Endothelial cell of umbilical vein (primary cell): Measurements from ENCODE around the gene IL13RA1.

ENCODE experiments used
- CTCF ChIP-seq, 2 donors: IDR thresholded peaks; 1 replicate in 1 of 2; 2 replicates in 1 of 2; pipeline ENCODE4 v1.5.1; 2011; ENCODE audit warnings: low read length in 2 of 2, mild to moderate bottlenecking in 2 of 2, moderate library complexity in 2 of 2, control low read depth in 1 of 2, inconsistent platforms in 1 of 2, low read depth in 1 of 2; ENCODE audit not compliant: insufficient read depth in 1 of 2; ENCODE audit errors: extremely low read depth in 1 of 2
- EZH2 ChIP-seq: IDR thresholded peaks from 2 replicates; pipeline ENCODE4 v1.6.1; 2012; ENCODE audit warnings: borderline replicate concordance, low read depth, mild to moderate bottlenecking, moderate library complexity, low read length, inconsistent platforms; ENCODE audit not compliant: severe bottlenecking
- FOS ChIP-seq: IDR thresholded peaks from 2 replicates; pipeline ENCODE4 v1.6.1; 2011; ENCODE audit warnings: mild to moderate bottlenecking, low read length, moderate library complexity, borderline replicate concordance; ENCODE audit not compliant: insufficient read depth
- JUN ChIP-seq: IDR thresholded peaks from 2 replicates; pipeline ENCODE4 v1.6.1; 2011; ENCODE audit warnings: borderline replicate concordance, low read depth; ENCODE audit not compliant: insufficient read length, insufficient read depth
- MAX ChIP-seq: IDR thresholded peaks from 2 replicates; pipeline ENCODE4 v1.6.1; 2011; ENCODE audit not compliant: insufficient read depth, insufficient read length
- POLR2A ChIP-seq: IDR thresholded peaks from 2 replicates; pipeline ENCODE4 v1.6.1; 2012; ENCODE audit warnings: low read depth, mild to moderate bottlenecking, control low read depth, low read length
- POLR2AphosphoS5 ChIP-seq: IDR thresholded peaks from 2 replicates; pipeline ENCODE4 v1.6.1; 2012; ENCODE audit warnings: low read depth, mild to moderate bottlenecking, control low read depth, low read length, moderate library complexity; ENCODE audit not compliant: insufficient read depth

- TF ChIP-seq CTCF (IDR thresholded peaks at IDR 0.05; ENCODE audit: extremely low read depth in 1 of 2, insufficient read depth in 1 of 2, low read depth in 1 of 2, low read length in 2 of 2), result no peak
- TF ChIP-seq POLR2AphosphoS5, result no peak
- TF ChIP-seq POLR2A, result no peak
- TF ChIP-seq JUN, result no peak
- TF ChIP-seq MAX, result no peak
- TF ChIP-seq EZH2, result no peak
- TF ChIP-seq FOS, result no peak
These were observed 75.5 kb downstream of the IL13RA1 start for GRCh38 chrX:118802857-118803256.
